ENCODE results near the gene POLR2B.

DNA sequence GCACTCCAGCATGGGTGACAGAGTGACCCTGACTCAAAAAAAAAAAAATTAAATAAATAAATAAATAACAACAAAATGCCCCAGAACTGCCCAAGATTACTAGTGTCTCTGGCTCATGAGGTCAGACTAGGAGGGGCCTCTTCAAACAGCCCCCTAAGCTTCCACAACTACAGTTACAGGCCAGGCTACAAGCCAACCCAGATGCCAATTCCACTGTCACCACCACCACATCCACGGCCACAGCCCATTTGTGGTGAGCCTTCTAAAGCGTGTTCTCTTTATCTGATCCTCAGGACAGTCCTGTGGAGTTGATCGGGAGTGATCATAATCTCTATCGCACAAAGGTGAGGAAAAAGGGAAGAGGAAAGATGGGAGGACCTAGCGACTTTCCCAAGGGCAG is 94.9 kb downstream of the POLR2B start:
- TF ChIP-seq, protein P1, sequence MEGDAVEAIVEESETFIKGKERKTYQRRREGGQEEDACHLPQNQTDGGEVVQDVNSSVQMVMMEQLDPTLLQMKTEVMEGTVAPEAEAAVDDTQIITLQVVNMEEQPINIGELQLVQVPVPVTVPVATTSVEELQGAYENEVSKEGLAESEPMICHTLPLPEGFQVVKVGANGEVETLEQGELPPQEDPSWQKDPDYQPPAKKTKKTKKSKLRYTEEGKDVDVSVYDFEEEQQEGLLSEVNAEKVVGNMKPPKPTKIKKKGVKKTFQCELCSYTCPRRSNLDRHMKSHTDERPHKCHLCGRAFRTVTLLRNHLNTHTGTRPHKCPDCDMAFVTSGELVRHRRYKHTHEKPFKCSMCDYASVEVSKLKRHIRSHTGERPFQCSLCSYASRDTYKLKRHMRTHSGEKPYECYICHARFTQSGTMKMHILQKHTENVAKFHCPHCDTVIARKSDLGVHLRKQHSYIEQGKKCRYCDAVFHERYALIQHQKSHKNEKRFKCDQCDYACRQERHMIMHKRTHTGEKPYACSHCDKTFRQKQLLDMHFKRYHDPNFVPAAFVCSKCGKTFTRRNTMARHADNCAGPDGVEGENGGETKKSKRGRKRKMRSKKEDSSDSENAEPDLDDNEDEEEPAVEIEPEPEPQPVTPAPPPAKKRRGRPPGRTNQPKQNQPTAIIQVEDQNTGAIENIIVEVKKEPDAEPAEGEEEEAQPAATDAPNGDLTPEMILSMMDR (conservative IDR thresholded peaks at IDR 0.05 in 1 of 2, IDR thresholded peaks at IDR 0.05 in 1 of 2; ENCODE audit: extremely low read depth in 1 of 2, insufficient read depth in 1 of 2, low read depth in 1 of 2, low read length in 2 of 2), result no peak
- no peak for TF ChIP-seq EZH2 (IDR thresholded peaks at IDR 0.05; ENCODE audit: borderline replicate concordance, low read length)
